ENCODE measurements around the gene CHRDL1.

The CHRDL1 gene

DNA sequence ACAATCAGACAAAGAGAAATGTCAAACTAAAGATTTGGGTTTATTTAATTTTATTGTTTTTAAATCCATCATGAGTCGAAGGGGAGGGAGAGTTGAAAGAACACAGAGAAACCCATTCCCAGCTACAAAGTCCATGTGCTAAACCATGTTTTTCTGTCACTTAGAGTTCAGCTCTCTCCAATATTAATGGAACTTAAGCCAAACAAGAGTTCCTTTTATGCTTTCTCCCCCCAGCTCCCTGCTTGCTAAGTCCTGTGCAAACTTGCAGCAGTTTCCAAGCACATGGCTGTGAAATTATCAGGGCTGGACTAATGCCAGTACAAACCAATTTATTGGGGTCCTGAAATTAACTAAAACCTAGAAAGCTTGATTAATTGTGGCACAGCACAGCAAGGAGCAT lies 9.7 kb upstream of the CHRDL1 start:
- no peak for DNase-seq (ENCODE audit: low spot score)
- in situ Hi-C loops (cut with MboI; ENCODE audit: low sequenced_read_pairs, unreplicated experiment), result no loop called here
- TF ChIP-seq, protein P1, sequence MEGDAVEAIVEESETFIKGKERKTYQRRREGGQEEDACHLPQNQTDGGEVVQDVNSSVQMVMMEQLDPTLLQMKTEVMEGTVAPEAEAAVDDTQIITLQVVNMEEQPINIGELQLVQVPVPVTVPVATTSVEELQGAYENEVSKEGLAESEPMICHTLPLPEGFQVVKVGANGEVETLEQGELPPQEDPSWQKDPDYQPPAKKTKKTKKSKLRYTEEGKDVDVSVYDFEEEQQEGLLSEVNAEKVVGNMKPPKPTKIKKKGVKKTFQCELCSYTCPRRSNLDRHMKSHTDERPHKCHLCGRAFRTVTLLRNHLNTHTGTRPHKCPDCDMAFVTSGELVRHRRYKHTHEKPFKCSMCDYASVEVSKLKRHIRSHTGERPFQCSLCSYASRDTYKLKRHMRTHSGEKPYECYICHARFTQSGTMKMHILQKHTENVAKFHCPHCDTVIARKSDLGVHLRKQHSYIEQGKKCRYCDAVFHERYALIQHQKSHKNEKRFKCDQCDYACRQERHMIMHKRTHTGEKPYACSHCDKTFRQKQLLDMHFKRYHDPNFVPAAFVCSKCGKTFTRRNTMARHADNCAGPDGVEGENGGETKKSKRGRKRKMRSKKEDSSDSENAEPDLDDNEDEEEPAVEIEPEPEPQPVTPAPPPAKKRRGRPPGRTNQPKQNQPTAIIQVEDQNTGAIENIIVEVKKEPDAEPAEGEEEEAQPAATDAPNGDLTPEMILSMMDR (IDR thresholded peaks at IDR 0.05; ENCODE audit: borderline replicate concordance, control extremely low read depth, extremely low read depth, insufficient read depth, missing control alignments), result no peak

DNA sequence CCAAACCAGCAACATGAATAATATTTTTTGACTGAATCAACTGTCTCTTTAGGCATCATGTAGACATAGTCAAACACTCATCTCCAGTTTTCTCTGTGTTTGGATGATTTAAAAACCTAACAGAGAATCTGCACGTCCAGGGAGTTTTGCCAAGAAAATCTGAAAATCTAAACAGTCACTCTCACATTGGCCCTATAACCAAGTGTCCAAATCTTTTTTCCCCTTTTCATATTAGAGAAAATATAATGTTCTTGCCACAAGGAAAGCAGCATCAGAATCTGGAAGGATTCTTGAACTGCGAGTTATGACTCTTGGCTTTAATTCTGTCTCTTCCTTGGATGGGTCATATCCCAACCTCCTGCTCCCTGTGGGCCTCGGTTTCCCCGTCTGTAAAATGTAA lies 8.8 kb upstream of the CHRDL1 start:
- TF ChIP-seq, protein P1 (IDR thresholded peaks at IDR 0.05; ENCODE audit: borderline replicate concordance, control extremely low read depth, extremely low read depth, insufficient read depth, missing control alignments), result no peak
- in situ Hi-C loops (cut with MboI; ENCODE audit: low sequenced_read_pairs, unreplicated experiment), result no loop called here
- DNase-seq (ENCODE audit: low spot score), result no peak

DNA sequence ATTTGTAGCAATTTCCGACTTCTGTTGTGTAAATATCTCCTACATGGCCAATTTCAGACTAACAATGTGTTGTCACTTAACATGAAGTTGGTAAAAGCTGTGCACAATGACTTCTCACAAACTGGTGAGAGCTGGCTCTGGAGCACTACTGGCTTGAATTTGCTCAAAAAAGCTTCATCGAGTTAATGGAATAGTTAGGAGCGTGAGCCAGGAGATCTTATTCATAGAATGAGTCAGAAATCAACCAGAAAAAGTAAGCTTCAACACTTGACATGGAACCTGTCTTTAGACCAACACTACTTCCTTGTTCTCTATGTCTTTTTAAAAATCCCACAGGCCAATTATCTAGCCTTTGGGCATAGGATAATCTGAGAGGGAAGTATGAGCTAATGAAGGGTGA lies 7.9 kb upstream of the CHRDL1 start:
- in situ Hi-C loops (cut with MboI; ENCODE audit: low sequenced_read_pairs, unreplicated experiment), result no loop called here
- TF ChIP-seq, protein P1 (IDR thresholded peaks at IDR 0.05; ENCODE audit: borderline replicate concordance, control extremely low read depth, extremely low read depth, insufficient read depth, missing control alignments), result no peak
- DNase-seq (ENCODE audit: low spot score), result no peak

DNA sequence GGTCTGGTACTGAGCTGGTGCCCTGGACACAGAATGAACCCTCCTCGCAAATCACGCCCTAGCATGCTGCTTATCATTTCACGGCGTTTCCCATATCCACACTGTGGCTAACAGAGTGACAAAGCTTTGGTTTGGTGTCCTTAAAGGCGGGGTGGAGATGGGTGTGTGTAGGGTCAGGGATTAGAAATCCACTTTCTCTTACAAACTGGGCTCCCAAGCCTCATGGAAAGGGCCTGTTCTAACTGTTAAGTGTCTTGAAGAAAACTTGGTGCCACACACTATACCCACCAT lies 735 bp upstream of the CHRDL1 start:
- TF ChIP-seq, protein P1 (IDR thresholded peaks at IDR 0.05; ENCODE audit: borderline replicate concordance, control extremely low read depth, extremely low read depth, insufficient read depth, missing control alignments), result no peak
- no peak for DNase-seq (ENCODE audit: low spot score)

DNA sequence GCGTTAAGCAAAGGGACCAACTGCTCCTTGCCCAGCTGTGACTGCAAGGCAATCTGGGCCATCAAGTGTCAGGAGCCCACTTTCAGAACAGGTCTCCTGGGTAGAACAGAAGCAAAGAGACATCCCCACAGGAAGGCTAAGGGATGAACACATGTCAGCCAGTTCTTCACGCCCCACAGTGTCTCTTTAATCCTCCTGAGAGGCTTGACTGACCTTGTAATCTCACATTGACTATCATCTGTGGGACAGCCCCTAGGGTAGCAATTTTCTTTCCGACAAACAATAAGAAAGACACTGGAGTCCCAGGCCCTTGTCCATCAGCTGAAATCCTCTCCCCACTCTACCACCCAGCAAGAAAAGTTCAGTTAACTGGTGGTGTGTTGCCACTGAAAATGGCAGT lies 1.0 kb downstream of the CHRDL1 start:
- in situ Hi-C loops (cut with MboI; ENCODE audit: low sequenced_read_pairs, unreplicated experiment), result no loop called here
- TF ChIP-seq, protein P1 (IDR thresholded peaks at IDR 0.05; ENCODE audit: borderline replicate concordance, control extremely low read depth, extremely low read depth, insufficient read depth, missing control alignments), result no peak
- no peak for DNase-seq (ENCODE audit: low spot score)

More for the DNA sequence above, 735 bp upstream of the CHRDL1 start:
- in situ Hi-C loops (cut with MboI; ENCODE audit: low sequenced_read_pairs, unreplicated experiment), result no loop called here

DNA sequence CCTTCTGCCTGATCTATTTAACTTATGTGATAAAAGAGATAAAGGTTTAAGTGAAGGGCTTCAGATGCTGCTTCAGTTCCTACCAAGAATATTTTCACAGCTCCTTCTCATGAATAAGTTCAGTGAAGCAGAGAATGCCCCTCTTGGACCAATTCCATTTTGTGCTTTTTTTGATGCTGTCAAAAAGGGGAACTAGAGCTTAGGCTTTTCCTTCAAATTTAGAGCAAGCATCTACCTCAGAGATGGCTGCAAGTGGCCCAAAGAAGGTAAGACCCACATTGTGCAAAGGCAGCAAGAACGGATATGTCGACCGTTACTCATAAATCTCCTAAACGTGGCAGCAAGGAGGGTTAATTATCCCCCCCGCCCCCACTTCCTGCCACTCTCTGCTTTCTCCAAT lies 4.5 kb downstream of the CHRDL1 start:
- TF ChIP-seq, protein P1 (IDR thresholded peaks at IDR 0.05; ENCODE audit: borderline replicate concordance, control extremely low read depth, extremely low read depth, insufficient read depth, missing control alignments), result no peak
- in situ Hi-C loops (cut with MboI; ENCODE audit: low sequenced_read_pairs, unreplicated experiment), result no loop called here
- DNase-seq (ENCODE audit: low spot score), result no peak

DNA sequence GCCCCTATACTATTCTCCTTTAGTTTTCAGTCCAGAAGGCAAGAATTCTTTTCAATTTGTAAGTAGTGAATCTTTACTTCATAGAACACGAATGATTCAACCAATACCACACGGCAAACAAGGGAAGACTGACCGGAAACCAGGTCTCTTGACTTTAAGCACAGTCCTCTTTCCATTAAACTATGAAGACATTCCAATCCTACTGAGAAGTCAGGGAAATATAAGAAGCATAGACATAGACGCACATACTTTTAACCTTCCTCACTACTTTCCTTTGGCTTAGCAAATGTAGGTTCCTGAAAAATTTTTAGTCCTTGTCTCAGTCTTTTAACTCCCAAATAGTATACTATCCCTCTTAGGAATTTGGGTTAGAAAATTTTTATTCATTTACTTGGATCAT lies 9.1 kb downstream of the CHRDL1 start:
- TF ChIP-seq, protein P1 (IDR thresholded peaks at IDR 0.05; ENCODE audit: borderline replicate concordance, control extremely low read depth, extremely low read depth, insufficient read depth, missing control alignments), result no peak
- in situ Hi-C loops (cut with MboI; ENCODE audit: low sequenced_read_pairs, unreplicated experiment), result no loop called here
- DNase-seq (ENCODE audit: low spot score), result no peak
